Measurements from ENCODE around the gene NACC1. TPM values are rescaled to one million over a fixed set of nuclear protein-coding genes. Genes with fewer than 3 reads are reported as not detected.

NACC1 gene
- total and polyA plus RNA-seq, 2 of the 13 experiments (the other 11 are each of a cell fraction or from before 2014, with no cell fraction given) = 31.8 to 42.3 TPM

GRCh38 chr19:13102416-13102665 lies 15.7 kb upstream of the NACC1 start (continued):
- TF ChIP-seq HMGA1 (CRISPR knock-in tag; conservative IDR thresholded peaks at IDR 0.05) (no peak), MED8 (CRISPR knock-in tag; IDR thresholded peaks at IDR 0.05; ENCODE audit: insufficient replicate concordance) (no peak), SPEN (CRISPR knock-in tag; IDR thresholded peaks at IDR 0.05; ENCODE audit: low read depth) (no peak), ZNF672 (CRISPR knock-in tag; IDR thresholded peaks at IDR 0.05) (no peak), REPIN1 (CRISPR knock-in tag; IDR thresholded peaks at IDR 0.05; ENCODE audit: borderline replicate concordance, low read depth) (peak; percentile 54; the same call in 1 of the 2 replicates), EED (CRISPR knock-in tag; IDR thresholded peaks at IDR 0.05) (peak; percentile 63; the same call in 1 of the 2 replicates), ZNF670 (CRISPR knock-in tag; IDR thresholded peaks at IDR 0.05; ENCODE audit: borderline replicate concordance) (peak; percentile 46; the same call in 1 of the 2 replicates), ZNF784 (CRISPR knock-in tag; IDR thresholded peaks at IDR 0.05; ENCODE audit: borderline replicate concordance) (no peak), ZBTB7A (CRISPR knock-in tag; IDR thresholded peaks at IDR 0.05) (0 out of 2 replicates have a peak, but pooled peaks have one; percentile 12), ZBTB14 (CRISPR knock-in tag; IDR thresholded peaks at IDR 0.05) (no peak), MEF2D (CRISPR knock-in tag; IDR thresholded peaks at IDR 0.05) (no peak), HIVEP1 (CRISPR knock-in tag; IDR thresholded peaks at IDR 0.05) (peak; percentile 63), ZNF235 (CRISPR knock-in tag; IDR thresholded peaks at IDR 0.05; ENCODE audit: borderline replicate concordance) (no peak), HOMEZ (CRISPR knock-in tag; IDR thresholded peaks at IDR 0.05; ENCODE audit: low read depth) (no peak), ZNF251 (CRISPR knock-in tag; IDR thresholded peaks at IDR 0.05) (no peak), PAX8 (CRISPR knock-in tag; IDR thresholded peaks at IDR 0.05; ENCODE audit: borderline replicate concordance) (no peak), GATAD1 (CRISPR knock-in tag; IDR thresholded peaks at IDR 0.05) (no peak)
- TF ChIP-seq, protein P1, sequence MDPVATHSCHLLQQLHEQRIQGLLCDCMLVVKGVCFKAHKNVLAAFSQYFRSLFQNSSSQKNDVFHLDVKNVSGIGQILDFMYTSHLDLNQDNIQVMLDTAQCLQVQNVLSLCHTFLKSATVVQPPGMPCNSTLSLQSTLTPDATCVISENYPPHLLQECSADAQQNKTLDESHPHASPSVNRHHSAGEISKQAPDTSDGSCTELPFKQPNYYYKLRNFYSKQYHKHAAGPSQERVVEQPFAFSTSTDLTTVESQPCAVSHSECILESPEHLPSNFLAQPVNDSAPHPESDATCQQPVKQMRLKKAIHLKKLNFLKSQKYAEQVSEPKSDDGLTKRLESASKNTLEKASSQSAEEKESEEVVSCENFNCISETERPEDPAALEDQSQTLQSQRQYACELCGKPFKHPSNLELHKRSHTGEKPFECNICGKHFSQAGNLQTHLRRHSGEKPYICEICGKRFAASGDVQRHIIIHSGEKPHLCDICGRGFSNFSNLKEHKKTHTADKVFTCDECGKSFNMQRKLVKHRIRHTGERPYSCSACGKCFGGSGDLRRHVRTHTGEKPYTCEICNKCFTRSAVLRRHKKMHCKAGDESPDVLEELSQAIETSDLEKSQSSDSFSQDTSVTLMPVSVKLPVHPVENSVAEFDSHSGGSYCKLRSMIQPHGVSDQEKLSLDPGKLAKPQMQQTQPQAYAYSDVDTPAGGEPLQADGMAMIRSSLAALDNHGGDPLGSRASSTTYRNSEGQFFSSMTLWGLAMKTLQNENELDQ (CRISPR knock-in tag; IDR thresholded peaks at IDR 0.05; ENCODE audit: borderline replicate concordance) = no peak
- TF ChIP-seq, protein P2, sequence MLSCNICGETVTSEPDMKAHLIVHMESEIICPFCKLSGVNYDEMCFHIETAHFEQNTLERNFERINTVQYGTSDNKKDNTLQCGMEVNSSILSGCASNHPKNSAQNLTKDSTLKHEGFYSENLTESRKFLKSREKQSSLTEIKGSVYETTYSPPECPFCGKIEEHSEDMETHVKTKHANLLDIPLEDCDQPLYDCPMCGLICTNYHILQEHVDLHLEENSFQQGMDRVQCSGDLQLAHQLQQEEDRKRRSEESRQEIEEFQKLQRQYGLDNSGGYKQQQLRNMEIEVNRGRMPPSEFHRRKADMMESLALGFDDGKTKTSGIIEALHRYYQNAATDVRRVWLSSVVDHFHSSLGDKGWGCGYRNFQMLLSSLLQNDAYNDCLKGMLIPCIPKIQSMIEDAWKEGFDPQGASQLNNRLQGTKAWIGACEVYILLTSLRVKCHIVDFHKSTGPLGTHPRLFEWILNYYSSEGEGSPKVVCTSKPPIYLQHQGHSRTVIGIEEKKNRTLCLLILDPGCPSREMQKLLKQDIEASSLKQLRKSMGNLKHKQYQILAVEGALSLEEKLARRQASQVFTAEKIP (CRISPR knock-in tag; IDR thresholded peaks at IDR 0.05; ENCODE audit: borderline replicate concordance) = no peak

Data from HepG2 (cell line).